Measurements from ENCODE around the gene ANK3. TPM values are rescaled to one million over a fixed set of nuclear protein-coding genes. Genes with fewer than 3 reads are reported as not detected.

The ANK3 gene
- total and polyA plus RNA-seq, 2 donors (not counting 3 experiments of a cell fraction or from before 2014, with no cell fraction given): 0.88 to 8.5 TPM

DNA sequence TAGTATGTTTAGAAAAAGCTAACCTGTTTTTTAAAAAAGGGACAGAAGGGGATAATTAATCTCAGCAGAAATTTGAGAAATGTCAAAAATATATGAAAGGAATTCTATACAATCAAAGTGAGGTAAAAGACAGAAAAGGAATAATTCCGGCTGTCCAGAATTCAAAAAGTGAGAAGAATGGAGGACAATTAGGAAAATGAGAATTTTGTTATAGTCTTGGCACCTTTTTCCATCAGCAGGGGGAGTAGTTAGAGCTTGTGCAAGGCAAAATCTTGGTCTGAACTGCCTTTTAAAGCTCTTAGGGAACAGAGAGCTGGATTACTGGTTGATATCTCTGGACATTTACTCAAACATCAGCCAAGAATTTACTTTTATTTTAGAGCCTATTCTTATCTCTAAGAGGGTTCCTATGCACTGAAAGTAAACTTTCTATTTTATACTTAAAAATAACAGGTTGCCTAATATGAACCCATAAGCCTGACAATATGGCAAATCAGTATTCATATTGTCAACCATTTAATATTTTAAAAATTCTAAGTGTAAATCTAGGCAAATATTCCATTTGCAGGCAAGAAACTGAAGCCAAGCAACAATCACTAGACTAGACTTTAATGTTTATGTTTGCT is 185.6 kb downstream of the ANK3 start:
- no peaks in the 10 kb centered on the region for H3K27me3 ChIP-seq (ENCODE audit: control insufficient read depth in 2 of 2, insufficient read depth in 2 of 2, low read length in 2 of 2)
- POLR2A ChIA-PET: no interaction called here
- H3K36me3 ChIP-seq (ENCODE audit: control insufficient read depth in 2 of 2, extremely low read depth in 1 of 2, insufficient read depth in 2 of 2, low read length in 2 of 2): no peaks in the 10 kb centered on the region
- peak; percentile 48 for DNase-seq (ENCODE audit: low read depth, low spot score)
- H3K4me3 ChIP-seq (replicated peaks in 1 of 3; ENCODE audit: insufficient read depth in 1 of 3, low read depth in 1 of 3, low read length in 3 of 3): no peak overlapping the region
- intact Hi-C loops (cut with micrococcal nuclease): loop anchor here (1.0 to 10.0 kb wide), 4 partner anchors 90 to 299 kb away; partner anchors contain the start of gene CCDC6
- no peak overlapping the region for H2AFZ ChIP-seq (ENCODE audit: low read depth, low read length)
- no peak for TF ChIP-seq POLR2AphosphoS5 (IDR thresholded peaks at IDR 0.05; ENCODE audit: insufficient read depth, low read depth, low read length)
- TF ChIP-seq, protein P1, sequence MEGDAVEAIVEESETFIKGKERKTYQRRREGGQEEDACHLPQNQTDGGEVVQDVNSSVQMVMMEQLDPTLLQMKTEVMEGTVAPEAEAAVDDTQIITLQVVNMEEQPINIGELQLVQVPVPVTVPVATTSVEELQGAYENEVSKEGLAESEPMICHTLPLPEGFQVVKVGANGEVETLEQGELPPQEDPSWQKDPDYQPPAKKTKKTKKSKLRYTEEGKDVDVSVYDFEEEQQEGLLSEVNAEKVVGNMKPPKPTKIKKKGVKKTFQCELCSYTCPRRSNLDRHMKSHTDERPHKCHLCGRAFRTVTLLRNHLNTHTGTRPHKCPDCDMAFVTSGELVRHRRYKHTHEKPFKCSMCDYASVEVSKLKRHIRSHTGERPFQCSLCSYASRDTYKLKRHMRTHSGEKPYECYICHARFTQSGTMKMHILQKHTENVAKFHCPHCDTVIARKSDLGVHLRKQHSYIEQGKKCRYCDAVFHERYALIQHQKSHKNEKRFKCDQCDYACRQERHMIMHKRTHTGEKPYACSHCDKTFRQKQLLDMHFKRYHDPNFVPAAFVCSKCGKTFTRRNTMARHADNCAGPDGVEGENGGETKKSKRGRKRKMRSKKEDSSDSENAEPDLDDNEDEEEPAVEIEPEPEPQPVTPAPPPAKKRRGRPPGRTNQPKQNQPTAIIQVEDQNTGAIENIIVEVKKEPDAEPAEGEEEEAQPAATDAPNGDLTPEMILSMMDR (IDR thresholded peaks at IDR 0.05; ENCODE audit: extremely low read depth in 1 of 2, insufficient read depth in 1 of 2, low read depth in 1 of 2, low read length in 2 of 2): peak; percentile 49 to 69
- no peak for TF ChIP-seq GATA2 (IDR thresholded peaks at IDR 0.05; ENCODE audit: insufficient read depth, insufficient read length, low read depth, low read length)
- no peak overlapping the region for H3K27ac ChIP-seq (ENCODE audit: insufficient read depth, low read depth, low read length)
- H3K4me1 ChIP-seq (ENCODE audit: control insufficient read depth, extremely low read depth, insufficient read depth, low read length): no peaks in the 10 kb centered on the region
- dilution Hi-C loops (cut with MboI; ENCODE audit: extremely low pct_ligation_motif_present, low sequenced_read_pairs): no loop called here
- no peaks in the 10 kb centered on the region for H3K9me1 ChIP-seq (replicated peaks; ENCODE audit: control insufficient read depth, extremely low read depth, insufficient read depth, low read length)
- H4K20me1 ChIP-seq (replicated peaks; ENCODE audit: control insufficient read depth, extremely low read depth, insufficient read depth, low read length): no peaks in the 10 kb centered on the region
- H3K79me2 ChIP-seq (ENCODE audit: control insufficient read depth, insufficient read depth, low read length): no peaks in the 10 kb centered on the region
- peak; percentile 74 for FAIRE-seq
- CTCF ChIA-PET: interaction anchor here (0.6 to 2.6 kb wide), 60 partner anchors 9 to 578 kb away, joined by 3 to 97 read pairs (median 6); partner anchors contain the start of gene ANK3
- H3K9ac ChIP-seq (replicated peaks; ENCODE audit: extremely low read depth, insufficient read depth, low read length): no peak overlapping the region
- H3K4me2 ChIP-seq (ENCODE audit: insufficient read depth, low read length): no peak overlapping the region
- H3K9me3 ChIP-seq (replicated peaks; ENCODE audit: control insufficient read depth, insufficient read depth, low read length): no peaks in the 10 kb centered on the region
- BruUV-seq (replicated peaks): no TSS peak

DNA sequence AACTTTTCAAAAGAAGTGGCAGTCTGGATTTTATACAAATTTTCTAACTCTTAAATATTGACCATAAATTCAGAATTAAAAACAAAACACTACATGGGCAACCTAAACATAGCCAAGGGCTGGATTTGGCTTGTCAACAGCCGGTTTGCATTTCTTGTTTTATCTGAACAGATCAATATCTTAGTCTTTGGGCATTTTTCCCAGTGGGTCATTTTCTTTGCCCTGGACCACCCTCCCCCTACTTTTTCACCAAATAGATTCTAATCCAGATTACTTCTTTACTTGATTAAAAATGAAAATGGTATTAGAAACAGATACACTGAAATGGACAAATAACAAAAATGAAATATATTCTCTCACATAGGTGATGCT is 189.0 kb downstream of the ANK3 start:
- no peak overlapping the region for H2AFZ ChIP-seq (ENCODE audit: low read depth, low read length)
- no peaks in the 10 kb centered on the region for H3K36me3 ChIP-seq (ENCODE audit: control insufficient read depth in 2 of 2, extremely low read depth in 1 of 2, insufficient read depth in 2 of 2, low read length in 2 of 2)
- POLR2A ChIA-PET: no interaction called here
- intact Hi-C loops (cut with micrococcal nuclease) (loop anchor here (10.0 kb wide), 1 partner anchor 296 kb away; the partner anchor contains the start of gene CCDC6), dilution Hi-C loops (cut with MboI; ENCODE audit: extremely low pct_ligation_motif_present, low sequenced_read_pairs) (no loop called here)
- H4K20me1 ChIP-seq (replicated peaks; ENCODE audit: control insufficient read depth, extremely low read depth, insufficient read depth, low read length): no peaks in the 10 kb centered on the region
- H3K9me1 ChIP-seq (replicated peaks; ENCODE audit: control insufficient read depth, extremely low read depth, insufficient read depth, low read length): no peaks in the 10 kb centered on the region
- no peaks in the 10 kb centered on the region for H3K27me3 ChIP-seq (ENCODE audit: control insufficient read depth in 2 of 2, insufficient read depth in 2 of 2, low read length in 2 of 2)
- DNase-seq (ENCODE audit: low read depth, low spot score) (no peak), FAIRE-seq (no peak)
- BruUV-seq (replicated peaks): no TSS peak
- no peak overlapping the region for H3K4me3 ChIP-seq (replicated peaks in 1 of 3; ENCODE audit: insufficient read depth in 1 of 3, low read depth in 1 of 3, low read length in 3 of 3)
- H3K4me1 ChIP-seq (ENCODE audit: control insufficient read depth, extremely low read depth, insufficient read depth, low read length): no peaks in the 10 kb centered on the region
- H3K79me2 ChIP-seq (ENCODE audit: control insufficient read depth, insufficient read depth, low read length): no peaks in the 10 kb centered on the region
- H3K9ac ChIP-seq (replicated peaks; ENCODE audit: extremely low read depth, insufficient read depth, low read length): no peak overlapping the region
- H3K27ac ChIP-seq (ENCODE audit: insufficient read depth, low read depth, low read length): no peak overlapping the region
- TF ChIP-seq GATA2 (IDR thresholded peaks at IDR 0.05; ENCODE audit: insufficient read depth, insufficient read length, low read depth, low read length) (no peak), EZH2 (IDR thresholded peaks at IDR 0.05; ENCODE audit: borderline replicate concordance, low read depth, low read length, severe bottlenecking) (no peak), POLR2AphosphoS5 (IDR thresholded peaks at IDR 0.05; ENCODE audit: insufficient read depth, low read depth, low read length) (no peak), FOS (IDR thresholded peaks at IDR 0.05; ENCODE audit: borderline replicate concordance, insufficient read depth, low read length) (no peak), POLR2A (IDR thresholded peaks at IDR 0.05; ENCODE audit: low read depth, low read length) (no peak), MYC (IDR thresholded peaks at IDR 0.05; ENCODE audit: low read depth, low read length) (no peak), JUN (IDR thresholded peaks at IDR 0.05; ENCODE audit: borderline replicate concordance, insufficient read depth, insufficient read length, low read depth) (no peak)
- TF ChIP-seq, protein P2, sequence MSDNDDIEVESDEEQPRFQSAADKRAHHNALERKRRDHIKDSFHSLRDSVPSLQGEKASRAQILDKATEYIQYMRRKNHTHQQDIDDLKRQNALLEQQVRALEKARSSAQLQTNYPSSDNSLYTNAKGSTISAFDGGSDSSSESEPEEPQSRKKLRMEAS (IDR thresholded peaks at IDR 0.05; ENCODE audit: insufficient read depth, insufficient read length): no peak
- TF ChIP-seq, protein P1 (IDR thresholded peaks at IDR 0.05; ENCODE audit: extremely low read depth in 1 of 2, insufficient read depth in 1 of 2, low read depth in 1 of 2, low read length in 2 of 2): no peak
- CTCF ChIA-PET: interaction anchor here (0.7 to 3.6 kb wide), 2 partner anchors 9 to 46 kb away, joined by 3 to 17 read pairs; no protein-coding TSS in a partner anchor
- H3K9me3 ChIP-seq (replicated peaks; ENCODE audit: control insufficient read depth, insufficient read depth, low read length): no peaks in the 10 kb centered on the region
- H3K4me2 ChIP-seq (ENCODE audit: insufficient read depth, low read length): no peak overlapping the region
